Right lobe of liver (tissue), 4 donors: Measurements from ENCODE around the gene GRM7.

Experiments used
- POLR2A ChIP-seq: fragments of 450-650 bp; IDR thresholded peaks from one replicate; pipeline ENCODE4 v1.6.1; 2017; ENCODE audit warnings: antibody characterized with exemption, mild to moderate bottlenecking
- TF ChIP-seq, protein P1 (sequence below), 4 donors: fragments of 200-600 bp in 3 of 4; fragments of 450-650 bp in 1 of 4; IDR thresholded peaks; one replicate each; pipeline versions ENCODE4 v1.5.1 to v1.8.0; 2016 to 2022; ENCODE audit warnings: antibody characterized with exemption in 4 of 4, mild to moderate bottlenecking in 2 of 4
- donor health status: DM: no; HTN: no; CAD: no.
- donor health status: DM: no; HTN: no; CAD: no.
- donor health status: DM: no; HTN: yes; CAD: no.

DNA sequence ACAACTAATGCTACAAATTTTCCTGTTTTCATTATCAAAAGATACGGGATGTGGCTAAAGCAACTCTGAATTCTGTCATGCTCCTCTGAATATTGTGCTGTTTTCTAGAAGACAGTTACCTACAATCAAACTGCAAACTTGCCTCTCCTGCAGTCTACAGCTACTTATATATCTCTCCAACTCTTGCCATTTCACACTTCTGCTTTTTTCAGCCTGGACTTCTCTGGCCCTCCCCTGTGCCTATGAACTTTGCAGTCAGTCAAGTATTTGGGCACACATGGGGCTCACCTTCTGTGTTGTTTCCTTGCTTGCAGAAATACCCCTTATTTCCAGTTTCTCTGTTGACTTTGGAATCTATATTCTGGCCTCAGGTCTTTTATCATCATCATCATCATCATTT lies 575.6 kb downstream of the GRM7 start:
- TF ChIP-seq, protein P1, sequence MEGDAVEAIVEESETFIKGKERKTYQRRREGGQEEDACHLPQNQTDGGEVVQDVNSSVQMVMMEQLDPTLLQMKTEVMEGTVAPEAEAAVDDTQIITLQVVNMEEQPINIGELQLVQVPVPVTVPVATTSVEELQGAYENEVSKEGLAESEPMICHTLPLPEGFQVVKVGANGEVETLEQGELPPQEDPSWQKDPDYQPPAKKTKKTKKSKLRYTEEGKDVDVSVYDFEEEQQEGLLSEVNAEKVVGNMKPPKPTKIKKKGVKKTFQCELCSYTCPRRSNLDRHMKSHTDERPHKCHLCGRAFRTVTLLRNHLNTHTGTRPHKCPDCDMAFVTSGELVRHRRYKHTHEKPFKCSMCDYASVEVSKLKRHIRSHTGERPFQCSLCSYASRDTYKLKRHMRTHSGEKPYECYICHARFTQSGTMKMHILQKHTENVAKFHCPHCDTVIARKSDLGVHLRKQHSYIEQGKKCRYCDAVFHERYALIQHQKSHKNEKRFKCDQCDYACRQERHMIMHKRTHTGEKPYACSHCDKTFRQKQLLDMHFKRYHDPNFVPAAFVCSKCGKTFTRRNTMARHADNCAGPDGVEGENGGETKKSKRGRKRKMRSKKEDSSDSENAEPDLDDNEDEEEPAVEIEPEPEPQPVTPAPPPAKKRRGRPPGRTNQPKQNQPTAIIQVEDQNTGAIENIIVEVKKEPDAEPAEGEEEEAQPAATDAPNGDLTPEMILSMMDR (IDR thresholded peaks at IDR 0.05): no peak
- TF ChIP-seq POLR2A: no peak
